ENCODE results near the gene UBASH3B.

The UBASH3B gene

DNA sequence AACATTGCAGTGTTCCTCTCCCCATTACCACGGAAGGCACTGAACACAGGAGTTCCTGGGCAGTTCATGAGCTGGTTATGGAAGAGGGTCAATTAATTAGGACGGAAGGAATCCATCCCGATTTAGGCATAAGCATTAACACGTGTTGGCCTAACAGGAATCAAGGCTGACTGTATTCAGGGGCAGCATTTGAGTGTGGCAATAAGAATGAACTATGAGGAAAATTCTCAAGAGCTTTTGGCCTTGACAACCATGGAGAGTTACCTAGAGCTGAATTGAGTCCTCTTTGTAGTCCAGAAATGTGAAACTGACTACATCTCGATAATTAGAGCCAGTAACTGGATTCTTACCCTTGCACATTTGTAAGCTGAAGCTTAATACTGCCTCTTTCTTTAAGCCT lies 100.4 kb downstream of the UBASH3B start:
- no peak for DNase-seq (ENCODE audit: low read depth)
- H3K4me3 ChIP-seq (ENCODE audit: low read depth, low read length), result no peak overlapping the region
- TF ChIP-seq, protein P1, sequence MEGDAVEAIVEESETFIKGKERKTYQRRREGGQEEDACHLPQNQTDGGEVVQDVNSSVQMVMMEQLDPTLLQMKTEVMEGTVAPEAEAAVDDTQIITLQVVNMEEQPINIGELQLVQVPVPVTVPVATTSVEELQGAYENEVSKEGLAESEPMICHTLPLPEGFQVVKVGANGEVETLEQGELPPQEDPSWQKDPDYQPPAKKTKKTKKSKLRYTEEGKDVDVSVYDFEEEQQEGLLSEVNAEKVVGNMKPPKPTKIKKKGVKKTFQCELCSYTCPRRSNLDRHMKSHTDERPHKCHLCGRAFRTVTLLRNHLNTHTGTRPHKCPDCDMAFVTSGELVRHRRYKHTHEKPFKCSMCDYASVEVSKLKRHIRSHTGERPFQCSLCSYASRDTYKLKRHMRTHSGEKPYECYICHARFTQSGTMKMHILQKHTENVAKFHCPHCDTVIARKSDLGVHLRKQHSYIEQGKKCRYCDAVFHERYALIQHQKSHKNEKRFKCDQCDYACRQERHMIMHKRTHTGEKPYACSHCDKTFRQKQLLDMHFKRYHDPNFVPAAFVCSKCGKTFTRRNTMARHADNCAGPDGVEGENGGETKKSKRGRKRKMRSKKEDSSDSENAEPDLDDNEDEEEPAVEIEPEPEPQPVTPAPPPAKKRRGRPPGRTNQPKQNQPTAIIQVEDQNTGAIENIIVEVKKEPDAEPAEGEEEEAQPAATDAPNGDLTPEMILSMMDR (IDR thresholded peaks at IDR 0.05; ENCODE audit: low read depth, low read length, missing control alignments), result no peak

DNA sequence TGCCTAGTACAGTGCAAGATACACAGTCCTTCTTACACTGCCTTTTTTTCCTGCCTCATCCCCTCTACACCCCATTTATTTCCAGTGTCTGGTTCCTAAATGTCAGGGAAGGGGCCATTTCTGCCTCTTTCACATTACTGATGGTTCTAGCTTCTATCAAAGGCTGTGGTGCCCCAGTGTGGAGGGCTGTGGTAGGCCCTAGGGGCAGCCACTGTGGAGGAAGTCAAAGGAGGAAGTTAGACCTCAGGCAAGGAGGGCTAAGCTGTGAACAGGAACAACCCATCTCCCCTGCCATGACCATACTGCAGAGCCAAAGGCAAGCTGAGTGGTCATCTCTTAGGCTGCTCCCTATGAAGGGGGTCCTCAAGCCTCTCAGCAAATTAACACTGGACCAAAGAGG lies 100.9 kb downstream of the UBASH3B start:
- TF ChIP-seq, protein P1 (IDR thresholded peaks at IDR 0.05; ENCODE audit: low read depth, low read length, missing control alignments), result peak; percentile 33

DNA sequence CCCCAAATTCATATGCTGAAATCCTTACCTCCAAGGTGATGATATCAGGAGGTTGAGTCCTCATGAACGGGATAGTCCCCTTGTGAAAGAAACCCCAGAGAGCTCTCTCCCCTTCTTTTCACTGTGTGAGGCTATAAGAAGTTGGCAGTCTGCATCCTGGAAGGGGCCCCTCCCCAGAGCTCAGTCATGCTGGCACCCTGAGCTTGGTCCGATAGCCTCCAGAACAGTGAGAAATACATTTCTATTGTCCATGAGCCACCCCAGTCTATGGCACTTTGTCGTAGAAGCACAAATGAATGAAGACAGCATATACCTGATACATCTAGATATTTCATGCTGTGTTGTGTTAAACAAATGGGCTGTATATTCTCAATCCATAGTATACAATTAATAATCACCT lies 101.7 kb downstream of the UBASH3B start:
- no peak for DNase-seq (ENCODE audit: low read depth)
- TF ChIP-seq, protein P1 (IDR thresholded peaks at IDR 0.05; ENCODE audit: low read depth, low read length, missing control alignments), result no peak
- H3K4me3 ChIP-seq (ENCODE audit: low read depth, low read length), result no peak overlapping the region

More for the DNA sequence above, 100.9 kb downstream of the UBASH3B start:
- H3K4me3 ChIP-seq (ENCODE audit: low read depth, low read length), result no peak overlapping the region
- DNase-seq (ENCODE audit: low read depth), result no peak

DNA sequence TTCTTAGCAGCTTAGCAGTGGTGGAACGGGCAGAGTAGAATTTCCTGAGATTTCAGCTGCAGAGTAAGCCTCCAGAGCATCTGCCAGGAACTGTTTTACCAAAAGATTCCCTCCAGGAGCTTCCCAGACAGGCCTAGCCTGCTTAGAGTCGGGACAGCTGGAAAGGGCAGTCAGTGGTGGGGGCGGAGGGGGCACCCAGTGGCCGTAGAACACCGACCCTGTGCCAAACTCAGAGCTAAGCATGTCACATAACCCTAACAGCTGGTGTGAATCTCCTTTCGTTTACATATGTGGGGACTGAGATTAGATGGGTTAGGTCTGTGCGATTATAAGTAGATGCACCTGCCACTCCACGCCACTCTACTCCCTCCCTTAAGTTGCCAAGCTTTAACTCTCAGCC lies 102.8 kb downstream of the UBASH3B start:
- TF ChIP-seq, protein P1 (IDR thresholded peaks at IDR 0.05; ENCODE audit: low read depth, low read length, missing control alignments), result no peak
- no peak for DNase-seq (ENCODE audit: low read depth)
- no peak overlapping the region for H3K4me3 ChIP-seq (ENCODE audit: low read depth, low read length)

DNA sequence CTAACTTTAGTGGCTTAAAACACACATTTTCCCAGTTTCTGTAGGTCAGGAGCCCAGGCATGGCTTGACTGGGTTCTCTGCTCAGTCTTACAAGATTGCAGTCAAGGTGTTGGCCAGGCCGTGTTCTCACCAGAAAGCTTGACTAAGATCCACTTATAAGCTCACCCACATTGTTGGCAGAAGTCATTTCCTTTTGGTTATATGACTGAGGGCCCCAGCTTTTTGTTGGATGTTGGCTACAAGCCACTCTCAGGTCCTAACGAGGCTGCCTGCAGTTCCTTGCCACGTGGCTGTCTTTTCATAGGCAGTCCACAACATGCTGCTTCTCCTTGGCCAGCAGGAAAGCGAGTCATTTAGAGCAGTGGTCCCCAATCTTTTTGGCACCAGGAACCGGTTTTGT lies 103.5 kb downstream of the UBASH3B start:
- no peak for DNase-seq (ENCODE audit: low read depth)
- H3K4me3 ChIP-seq (ENCODE audit: low read depth, low read length), result no peak overlapping the region
- TF ChIP-seq, protein P1 (IDR thresholded peaks at IDR 0.05; ENCODE audit: low read depth, low read length, missing control alignments), result no peak

DNA sequence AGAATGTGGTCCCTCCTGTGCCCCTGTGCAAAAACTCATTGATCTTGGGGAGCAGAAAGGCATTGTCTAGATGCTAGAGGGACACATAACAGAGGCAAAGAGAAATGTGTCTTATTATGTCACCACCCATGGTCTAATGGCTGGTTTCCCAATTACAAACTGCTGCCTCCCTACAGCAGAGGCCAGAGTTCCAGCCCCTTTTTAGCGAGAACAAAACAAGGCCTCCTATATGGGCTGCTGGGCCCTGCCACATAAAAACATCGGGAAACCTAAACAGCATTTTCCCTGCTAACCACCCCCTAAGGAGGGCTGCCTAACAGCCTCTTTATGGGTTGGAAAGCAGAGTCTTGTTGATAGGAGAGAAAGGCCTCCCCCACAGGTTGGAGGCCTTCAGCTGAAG lies 107.6 kb downstream of the UBASH3B start:
- no peak for DNase-seq (ENCODE audit: low read depth)
- no peak overlapping the region for H3K4me3 ChIP-seq (ENCODE audit: low read depth, low read length)
- TF ChIP-seq, protein P1 (IDR thresholded peaks at IDR 0.05; ENCODE audit: low read depth, low read length, missing control alignments), result no peak

DNA sequence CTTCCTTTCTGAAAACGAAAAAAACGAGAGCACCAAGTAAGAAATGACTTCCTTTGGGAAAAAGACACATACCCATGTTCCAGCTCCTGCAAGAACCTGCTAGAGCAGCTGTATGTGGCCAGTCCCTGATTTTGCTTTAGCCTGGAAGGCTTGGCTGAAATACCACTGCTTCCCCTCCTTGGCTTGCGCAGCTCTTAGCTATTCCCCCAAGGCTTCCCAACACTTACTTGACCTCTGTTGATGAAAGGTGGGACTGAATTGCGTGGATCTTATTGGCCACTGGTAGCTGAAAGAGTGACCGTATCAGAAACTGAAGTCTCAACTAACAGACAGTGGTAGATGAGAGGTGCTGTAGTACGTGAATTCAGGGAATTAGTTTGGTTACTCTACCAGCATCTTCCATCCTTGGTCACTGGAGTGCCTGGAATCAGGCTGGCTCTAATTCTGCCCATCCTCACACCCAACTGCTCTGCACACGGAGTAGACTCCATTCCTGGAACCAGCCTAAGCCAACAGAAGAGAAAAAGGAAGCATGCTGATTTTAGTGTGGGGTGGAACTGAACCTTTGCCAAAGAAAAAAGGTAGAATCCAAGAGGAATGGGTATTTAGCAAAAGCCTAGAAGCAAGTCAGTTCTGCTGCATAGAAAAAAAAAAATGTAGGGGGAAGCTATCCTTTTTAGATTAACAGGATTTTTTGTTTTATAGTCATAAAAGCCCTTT lies 109.0 kb downstream of the UBASH3B start:
- DNase-seq (ENCODE audit: low read depth), result no peak
- H3K4me3 ChIP-seq (ENCODE audit: low read depth, low read length), result no peak overlapping the region
- TF ChIP-seq, protein P1 (IDR thresholded peaks at IDR 0.05; ENCODE audit: low read depth, low read length, missing control alignments), result no peak

Data from GM12864 (cell line).